ENCODE measurements around the gene DERL3.

DERL3 gene

GRCh38 chr22:23817146-23817545, 21.7 kb downstream of the DERL3 start:
- in situ Hi-C loops (cut with MboI; ENCODE audit: low pct_unique_long_range_greater_than_20kb, low sequenced_read_pairs): loop anchor here (25.0 kb wide), 1 partner anchor 105 kb away; no protein-coding TSS in a partner anchor
- no peak for DNase-seq

- in situ Hi-C loops (cut with MboI; ENCODE audit: low pct_unique_long_range_greater_than_20kb, low sequenced_read_pairs): loop anchor here (25.0 kb wide), 1 partner anchor 104 kb away; no protein-coding TSS in a partner anchor
Measured at GRCh38 chr22:23816156-23816976, 22.4 kb downstream of the DERL3 start.

GRCh38 chr22:23815541-23816155, 23.2 kb downstream of the DERL3 start:
- in situ Hi-C loops (cut with MboI; ENCODE audit: low pct_unique_long_range_greater_than_20kb, low sequenced_read_pairs): loop anchor here (25.0 kb wide), 1 partner anchor 103 kb away; no protein-coding TSS in a partner anchor
- no peak for DNase-seq

More at GRCh38 chr22:23816156-23816976, 22.4 kb downstream of the DERL3 start:
- DNase-seq: no peak

GRCh38 chr22:23812378-23812777, 26.4 kb downstream of the DERL3 start:
- in situ Hi-C loops (cut with MboI; ENCODE audit: low pct_unique_long_range_greater_than_20kb, low sequenced_read_pairs): loop anchor here (25.0 kb wide), 1 partner anchor 100 kb away; no protein-coding TSS in a partner anchor

GRCh38 chr22:23806837-23807236, 32.0 kb downstream of the DERL3 start:
- no peak for DNase-seq
- in situ Hi-C loops (cut with MboI; ENCODE audit: low pct_unique_long_range_greater_than_20kb, low sequenced_read_pairs): loop anchor here (25.0 kb wide), 1 partner anchor 95 kb away; no protein-coding TSS in a partner anchor

More at GRCh38 chr22:23812378-23812777, 26.4 kb downstream of the DERL3 start:
- DNase-seq: no peak

- in situ Hi-C loops (cut with MboI; ENCODE audit: low pct_unique_long_range_greater_than_20kb, low sequenced_read_pairs): loop anchor here (25.0 kb wide), 1 partner anchor 93 kb away; no protein-coding TSS in a partner anchor
- DNase-seq: no peak
Measured at GRCh38 chr22:23804781-23805291, 34.0 kb downstream of the DERL3 start.

- in situ Hi-C loops (cut with MboI; ENCODE audit: low pct_unique_long_range_greater_than_20kb, low sequenced_read_pairs): loop anchor here (25.0 kb wide), 1 partner anchor 91 kb away; no protein-coding TSS in a partner anchor
- DNase-seq: no peak
Measured at GRCh38 chr22:23803001-23803819, 35.6 kb downstream of the DERL3 start.

- DNase-seq: no peak
- in situ Hi-C loops (cut with MboI; ENCODE audit: low pct_unique_long_range_greater_than_20kb, low sequenced_read_pairs): loop anchor here (25.0 kb wide), 1 partner anchor 90 kb away; no protein-coding TSS in a partner anchor
Measured at GRCh38 chr22:23801886-23802377, 36.9 kb downstream of the DERL3 start.

GRCh38 chr22:23801238-23801821, 37.5 kb downstream of the DERL3 start:
- DNase-seq: no peak
- in situ Hi-C loops (cut with MboI; ENCODE audit: low pct_unique_long_range_greater_than_20kb, low sequenced_read_pairs): loop anchor here (25.0 kb wide), 1 partner anchor 89 kb away; no protein-coding TSS in a partner anchor

GRCh38 chr22:23800297-23801237, 38.2 kb downstream of the DERL3 start:
- no peak for DNase-seq
- in situ Hi-C loops (cut with MboI; ENCODE audit: low pct_unique_long_range_greater_than_20kb, low sequenced_read_pairs): loop anchor here (25.0 kb wide), 1 partner anchor 88 kb away; no protein-coding TSS in a partner anchor

GRCh38 chr22:23796461-23796860, 42.3 kb downstream of the DERL3 start:
- in situ Hi-C loops (cut with MboI; ENCODE audit: low pct_unique_long_range_greater_than_20kb, low sequenced_read_pairs): no loop called here
- DNase-seq: no peak

- no peak for DNase-seq
- in situ Hi-C loops (cut with MboI; ENCODE audit: low pct_unique_long_range_greater_than_20kb, low sequenced_read_pairs): no loop called here
Measured at GRCh38 chr22:23793326-23793725, 45.5 kb downstream of the DERL3 start.

- in situ Hi-C loops (cut with MboI; ENCODE audit: low pct_unique_long_range_greater_than_20kb, low sequenced_read_pairs): no loop called here
Measured at GRCh38 chr22:23791738-23792645, 46.8 kb downstream of the DERL3 start.

GRCh38 chr22:23790819-23791737, 47.7 kb downstream of the DERL3 start:
- in situ Hi-C loops (cut with MboI; ENCODE audit: low pct_unique_long_range_greater_than_20kb, low sequenced_read_pairs): no loop called here
- no peak for DNase-seq

More at GRCh38 chr22:23791738-23792645, 46.8 kb downstream of the DERL3 start:
- DNase-seq: no peak

GRCh38 chr22:23789638-23790037, 49.2 kb downstream of the DERL3 start:
- in situ Hi-C loops (cut with MboI; ENCODE audit: low pct_unique_long_range_greater_than_20kb, low sequenced_read_pairs): no loop called here
- no peak for DNase-seq

Measured in KBM-7 (cell line).